C4-2B (cell line): ENCODE results near the gene CYP1A2.

ENCODE experiments used
- H3K27ac ChIP-seq: fragments of 450-650 bp; 2 replicates; pipeline ENCODE4 v1.5.1; 2017
- CTCF ChIP-seq: fragments of 450-650 bp; conservative IDR thresholded peaks from 2 replicates; pipeline ENCODE4 v1.5.1; 2017; ENCODE audit warnings: mild to moderate bottlenecking
- ZFX ChIP-seq: fragments of 450-650 bp; IDR thresholded peaks from 2 replicates; pipeline ENCODE4 v1.6.1; 2017

Gene CYP1A2

DNA sequence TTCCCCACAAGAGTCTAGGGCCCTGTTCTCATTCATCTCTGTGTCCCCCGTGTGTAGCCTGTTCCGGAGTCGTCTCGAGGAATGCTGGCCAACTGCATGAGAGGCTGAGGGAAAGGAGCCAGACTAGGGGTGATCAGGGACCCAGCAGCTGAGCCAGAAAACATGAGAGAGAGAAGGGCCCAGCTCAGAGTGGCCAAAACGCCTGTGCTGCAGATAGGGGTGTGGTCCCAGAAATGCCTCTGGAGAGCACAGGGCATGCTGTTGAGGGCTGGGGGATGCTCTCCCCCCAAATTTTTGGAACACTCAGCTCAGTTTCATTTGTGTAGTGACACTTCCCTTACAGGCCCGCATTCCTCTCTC lies 14.1 kb downstream of the CYP1A2 start:
- TF ChIP-seq ZFX (no peak), CTCF (no peak)
- no peak overlapping the region for H3K27ac ChIP-seq

GRCh38 chr15:74763416-74763815 lies 14.8 kb downstream of the CYP1A2 start:
- no peak overlapping the region for H3K27ac ChIP-seq
- no peak for TF ChIP-seq ZFX
- TF ChIP-seq CTCF: no peak

DNA sequence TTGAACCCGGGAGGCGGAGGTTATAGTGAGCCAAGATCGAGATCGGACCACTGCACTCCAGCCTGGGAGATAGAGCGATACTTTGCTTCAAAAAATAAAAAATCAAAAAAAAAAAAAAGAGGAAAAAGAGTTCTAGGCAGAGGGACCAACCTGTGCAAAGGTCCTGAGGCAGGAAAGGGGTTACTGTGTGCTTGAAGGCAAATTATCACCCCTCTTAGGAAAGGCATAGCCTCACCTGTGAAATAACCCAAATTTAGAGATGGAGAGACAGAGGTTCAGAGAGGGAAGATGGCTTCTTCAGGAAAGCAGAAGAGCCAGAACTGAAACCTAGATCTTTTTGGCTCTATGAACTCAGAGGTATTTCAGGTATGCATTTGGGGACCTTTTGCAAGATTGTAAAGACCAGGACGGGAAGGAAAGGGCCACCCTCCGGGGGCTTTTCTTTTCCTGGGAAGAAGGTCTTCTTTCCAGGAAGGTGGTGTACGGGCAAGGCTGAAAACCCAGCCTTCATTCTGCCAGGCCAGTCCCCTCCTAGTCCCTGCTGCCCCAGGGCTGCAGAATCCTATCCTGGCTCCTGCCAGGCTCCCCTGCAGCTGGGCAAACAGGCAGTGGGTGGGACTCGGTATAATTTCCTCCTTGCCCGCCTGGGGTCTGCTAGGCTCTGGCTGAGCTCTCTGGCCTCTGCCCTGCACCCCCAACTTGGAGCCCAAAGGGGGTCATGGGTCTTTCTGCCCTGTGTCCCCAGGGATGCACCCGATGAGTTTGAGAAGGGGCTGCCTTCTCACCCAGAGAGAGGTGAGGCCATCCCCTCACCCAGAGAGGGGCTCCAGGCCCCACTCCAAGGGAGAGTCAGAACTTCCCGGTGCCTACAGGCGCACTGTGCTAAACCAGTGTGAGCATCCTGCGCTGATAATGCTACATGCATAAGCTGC lies 18.8 kb downstream of the CYP1A2 start:
- H3K27ac ChIP-seq: no peak overlapping the region
- TF ChIP-seq CTCF: no peak
- TF ChIP-seq ZFX: no peak

GRCh38 chr15:74768099-74768770 lies 19.6 kb downstream of the CYP1A2 start:
- no peak overlapping the region for H3K27ac ChIP-seq
- TF ChIP-seq CTCF (no peak), ZFX (no peak)

- TF ChIP-seq CTCF: peak; percentile 90
- TF ChIP-seq ZFX: no peak
- H3K27ac ChIP-seq: no peak overlapping the region
Measured at GRCh38 chr15:74768771-74769342, 20.2 kb downstream of the CYP1A2 start.

GRCh38 chr15:74769463-74770025 lies 20.9 kb downstream of the CYP1A2 start:
- TF ChIP-seq CTCF: no peak
- no peak for TF ChIP-seq ZFX
- H3K27ac ChIP-seq: no peak overlapping the region
